Loucy (cell line): ENCODE measurements around the gene C1orf174.
A peak's percentile ranks its signal among the peaks of the same experiment; 100 is the strongest.

Source experiments
- H2AFZ ChIP-seq: fragments of 200-600 bp; sonication (generic); 2 replicates; pipeline ENCODE4 v1.6.0; 2016; ENCODE audit warnings: antibody characterized with exemption, mild to moderate bottlenecking, low read length, moderate library complexity
- H3F3A ChIP-seq: fragments of 200-600 bp; 2 replicates; pipeline ENCODE4 v1.6.0; 2016; ENCODE audit warnings: antibody characterized with exemption, low read depth, mild to moderate bottlenecking
- H3K27me3 ChIP-seq: fragments of 200-600 bp; sonication (generic); 2 replicates; pipeline ENCODE4 v1.6.1; 2014; ENCODE audit warnings: low read length, mild to moderate bottlenecking; ENCODE audit not compliant: insufficient read depth, poor library complexity, severe bottlenecking
- H3K36me3 ChIP-seq: fragments of 200-600 bp; sonication (generic); 2 replicates; pipeline ENCODE4 v1.6.1; 2016; ENCODE audit warnings: low read length; ENCODE audit not compliant: insufficient read depth
- H3K4me1 ChIP-seq: fragments of 200-600 bp; sonication (generic); 2 replicates; pipeline ENCODE4 v1.5.1; 2014; ENCODE audit warnings: low read length, mild to moderate bottlenecking; ENCODE audit not compliant: insufficient read depth, poor library complexity, severe bottlenecking
- H3K4me2 ChIP-seq: fragments of 200-600 bp; sonication (generic); 2 replicates; pipeline ENCODE4 v1.6.0; 2014; ENCODE audit warnings: antibody characterized with exemption, low read length, low read depth, mild to moderate bottlenecking; ENCODE audit not compliant: poor library complexity, severe bottlenecking
- H3K4me3 ChIP-seq: fragments of 200-600 bp; sonication (generic); 2 replicates; pipeline ENCODE4 v1.5.1; 2014; ENCODE audit warnings: low read length, mild to moderate bottlenecking, mixed read lengths; ENCODE audit not compliant: poor library complexity, severe bottlenecking
- H3K79me2 ChIP-seq: fragments of 200-600 bp; sonication (generic); 2 replicates; pipeline ENCODE4 v1.6.1; 2014; ENCODE audit warnings: low read length; ENCODE audit not compliant: insufficient read depth
- H3K9ac ChIP-seq: fragments of 200-600 bp; sonication (generic); 2 replicates; pipeline ENCODE4 v1.6.0; 2014; ENCODE audit warnings: mild to moderate bottlenecking, low read depth, low read length, moderate library complexity; ENCODE audit not compliant: poor library complexity, severe bottlenecking
- H3K9me2 ChIP-seq: fragments of 200-600 bp; sonication (generic); replicated peaks from 2 replicates; pipeline ENCODE4 v1.6.1; 2016; ENCODE audit warnings: low read depth, low read length, mixed read lengths
- H3K9me3 ChIP-seq: fragments of 200-600 bp; sonication (generic); 2 replicates; pipeline ENCODE4 v1.6.1; 2014; ENCODE audit warnings: mild to moderate bottlenecking, antibody characterized with exemption, low read length, low read depth; ENCODE audit not compliant: insufficient read depth
- H4K20me1 ChIP-seq: fragments of 200-600 bp; sonication (generic); 2 replicates; pipeline ENCODE4 v1.6.0; 2014; ENCODE audit warnings: antibody characterized with exemption, low read length, mild to moderate bottlenecking; ENCODE audit not compliant: insufficient read depth, poor library complexity, severe bottlenecking
- EZH2phosphoT487 ChIP-seq: fragments of 200-600 bp; IDR thresholded peaks from 2 replicates; pipeline ENCODE4 v1.6.1; 2018; ENCODE audit warnings: antibody characterized with exemption, mild to moderate bottlenecking, moderate library complexity, borderline replicate concordance
- TF ChIP-seq, protein P1 (sequence below): fragments of 200-600 bp; sonication (generic); conservative IDR thresholded peaks from 2 replicates; pipeline ENCODE4 v1.5.1; 2014; ENCODE audit warnings: mild to moderate bottlenecking, antibody characterized with exemption, low read length

Gene C1orf174

DNA sequence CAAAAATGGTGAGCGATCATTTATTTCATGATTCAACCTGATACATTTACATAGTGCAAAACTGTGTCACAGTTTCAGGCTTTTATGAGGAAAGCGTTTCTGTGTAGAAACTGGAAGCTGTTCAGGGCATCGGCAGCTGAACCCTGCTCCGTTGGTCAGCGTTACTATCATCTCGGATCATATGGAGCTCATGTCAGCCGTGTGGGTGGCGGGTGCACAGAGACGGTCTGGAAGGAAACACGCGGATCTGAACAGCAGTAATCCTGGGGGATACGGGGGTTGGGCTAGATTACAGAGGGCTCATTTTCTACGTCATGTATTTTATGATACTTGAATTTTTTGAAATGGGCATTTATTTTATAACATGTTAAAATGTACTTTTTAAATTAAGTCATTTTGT lies 15.1 kb downstream of the C1orf174 start:
- Histone ChIP-seq H3K9me2 (no peaks in the 10 kb centered on the region), H3K9me3 (no peaks in the 10 kb centered on the region), H3K4me2 (no peak overlapping the region), H4K20me1 (no peaks in the 10 kb centered on the region), H3K4me3 (no peak overlapping the region), H3K27me3 (no peaks in the 10 kb centered on the region), H3K4me1 (peaks cover 26% of the 10 kb centered on the region), H3K36me3 (peaks cover 43% of the 10 kb centered on the region; the same call in 1 of the 2 replicates), H3K9ac (no peak overlapping the region), H3F3A (no peaks in the 10 kb centered on the region), H2AFZ (no peak overlapping the region), H3K79me2 (no peaks in the 10 kb centered on the region)
- no peak for TF ChIP-seq EZH2phosphoT487
- TF ChIP-seq, protein P1, sequence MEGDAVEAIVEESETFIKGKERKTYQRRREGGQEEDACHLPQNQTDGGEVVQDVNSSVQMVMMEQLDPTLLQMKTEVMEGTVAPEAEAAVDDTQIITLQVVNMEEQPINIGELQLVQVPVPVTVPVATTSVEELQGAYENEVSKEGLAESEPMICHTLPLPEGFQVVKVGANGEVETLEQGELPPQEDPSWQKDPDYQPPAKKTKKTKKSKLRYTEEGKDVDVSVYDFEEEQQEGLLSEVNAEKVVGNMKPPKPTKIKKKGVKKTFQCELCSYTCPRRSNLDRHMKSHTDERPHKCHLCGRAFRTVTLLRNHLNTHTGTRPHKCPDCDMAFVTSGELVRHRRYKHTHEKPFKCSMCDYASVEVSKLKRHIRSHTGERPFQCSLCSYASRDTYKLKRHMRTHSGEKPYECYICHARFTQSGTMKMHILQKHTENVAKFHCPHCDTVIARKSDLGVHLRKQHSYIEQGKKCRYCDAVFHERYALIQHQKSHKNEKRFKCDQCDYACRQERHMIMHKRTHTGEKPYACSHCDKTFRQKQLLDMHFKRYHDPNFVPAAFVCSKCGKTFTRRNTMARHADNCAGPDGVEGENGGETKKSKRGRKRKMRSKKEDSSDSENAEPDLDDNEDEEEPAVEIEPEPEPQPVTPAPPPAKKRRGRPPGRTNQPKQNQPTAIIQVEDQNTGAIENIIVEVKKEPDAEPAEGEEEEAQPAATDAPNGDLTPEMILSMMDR, result no peak

DNA sequence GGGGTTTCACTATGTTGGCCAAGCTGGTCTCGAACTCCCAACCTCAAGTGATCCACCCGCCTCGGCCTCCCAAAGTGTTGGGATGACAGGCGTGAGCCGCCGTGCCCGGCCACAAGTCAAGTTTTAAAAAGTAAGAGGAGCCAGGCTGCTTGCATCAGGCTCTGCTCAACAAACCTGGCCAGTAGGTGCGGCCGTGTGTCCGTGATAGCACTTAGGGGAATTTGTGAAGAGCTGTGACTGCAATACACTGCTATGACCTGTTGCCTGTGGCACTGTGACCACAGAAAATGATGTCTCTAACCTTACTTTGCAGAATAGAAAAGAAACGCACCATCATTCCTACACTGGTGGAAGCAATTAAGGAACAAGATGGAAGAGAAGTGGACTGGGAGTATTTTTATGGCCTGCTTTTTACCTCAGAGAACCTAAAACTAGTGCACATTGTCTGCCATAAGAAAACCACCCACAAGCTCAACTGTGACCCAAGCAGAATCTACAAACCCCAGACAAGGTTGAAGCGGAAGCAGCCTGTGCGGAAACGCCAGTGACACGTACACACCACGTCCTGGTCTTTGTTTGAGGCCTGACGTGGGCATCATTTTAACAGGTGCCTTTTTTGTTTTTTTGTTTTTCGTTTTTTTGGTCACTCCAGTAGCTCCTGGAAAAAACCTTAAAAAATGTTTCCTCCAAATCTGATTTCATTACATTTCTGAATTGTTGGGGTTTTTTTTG lies 16.7 kb downstream of the C1orf174 start:
- H3F3A ChIP-seq, result no peaks in the 10 kb centered on the region
- no peak for TF ChIP-seq EZH2phosphoT487
- TF ChIP-seq, protein P1, result no peak
- peaks cover 26% of the 10 kb centered on the region for H3K4me1 ChIP-seq
- peaks cover 6% of the 10 kb centered on the region; the same call in 1 of the 2 replicates for H3K9me3 ChIP-seq
- H2AFZ ChIP-seq, result no peak overlapping the region
- no peaks in the 10 kb centered on the region for H3K9me2 ChIP-seq
- no peaks in the 10 kb centered on the region for H4K20me1 ChIP-seq
- H3K79me2 ChIP-seq, result no peaks in the 10 kb centered on the region
- no peak overlapping the region for H3K4me3 ChIP-seq
- no peaks in the 10 kb centered on the region for H3K27me3 ChIP-seq
- no peak overlapping the region for H3K4me2 ChIP-seq
- H3K9ac ChIP-seq, result no peak overlapping the region
- peaks cover 31% of the 10 kb centered on the region; the same call in 1 of the 2 replicates for H3K36me3 ChIP-seq

DNA sequence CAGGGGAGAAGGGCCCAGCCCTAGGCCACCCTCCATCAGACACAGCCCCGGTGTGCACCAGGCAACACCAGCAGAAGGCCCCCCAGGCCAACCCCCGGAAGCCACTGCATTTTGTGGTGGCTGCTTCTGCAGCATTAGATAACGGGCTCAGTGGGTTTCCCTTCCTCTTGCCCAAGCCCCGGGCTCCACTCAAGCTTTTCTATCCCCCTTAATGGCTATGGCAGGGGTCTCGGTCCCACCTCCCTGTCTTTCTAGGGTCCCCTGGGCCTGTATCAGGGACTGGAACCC lies 18.9 kb downstream of the C1orf174 start:
- Histone ChIP-seq H3K4me3 (peak overlapping the region; percentile 23), H3K9me3 (peaks cover 6% of the 10 kb centered on the region; the same call in 1 of the 2 replicates), H2AFZ (no peak overlapping the region), H3K9ac (peak overlapping the region; percentile 59), H3K4me2 (peak overlapping the region; percentile 48), H4K20me1 (no peaks in the 10 kb centered on the region), H3K4me1 (peaks cover 26% of the 10 kb centered on the region), H3F3A (no peaks in the 10 kb centered on the region), H3K79me2 (no peaks in the 10 kb centered on the region), H3K27me3 (no peaks in the 10 kb centered on the region), H3K9me2 (no peaks in the 10 kb centered on the region), H3K36me3 (peaks cover 15% of the 10 kb centered on the region; the same call in 1 of the 2 replicates)
- TF ChIP-seq, protein P1, result no peak
- no peak for TF ChIP-seq EZH2phosphoT487
